Measurements from ENCODE around the gene WDR59. TPM values are rescaled to one million over a fixed set of nuclear protein-coding genes. Genes with fewer than 3 reads are reported as not detected.

Gene WDR59
- total RNA-seq, 1 experiment from 2014 or later, result 95.4 TPM

DNA sequence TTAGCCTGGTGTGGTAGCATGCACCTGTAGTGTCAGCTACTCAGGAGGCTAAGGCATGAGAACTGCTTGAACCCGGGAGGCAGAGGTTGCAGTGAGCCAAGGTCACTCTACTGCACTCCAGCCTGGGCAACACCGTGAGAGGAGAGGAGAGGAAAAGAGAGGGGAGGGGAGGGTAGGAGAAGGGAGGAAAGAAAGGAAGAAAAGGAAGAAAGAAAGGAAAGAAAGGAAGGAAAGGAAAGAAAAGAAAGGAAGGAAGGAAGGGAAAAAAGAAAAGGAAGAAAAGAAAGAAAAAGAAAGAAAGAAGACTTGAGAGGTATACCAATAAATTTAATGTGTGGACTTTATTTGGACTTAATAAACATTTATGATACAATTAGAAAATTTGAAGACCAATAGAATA lies 143.5 kb downstream of the WDR59 start:
- H3K4me3 Mint-ChIP-seq (ENCODE audit: low read depth, unreplicated experiment), result no peak overlapping the region
- TF ChIP-seq, protein P1, sequence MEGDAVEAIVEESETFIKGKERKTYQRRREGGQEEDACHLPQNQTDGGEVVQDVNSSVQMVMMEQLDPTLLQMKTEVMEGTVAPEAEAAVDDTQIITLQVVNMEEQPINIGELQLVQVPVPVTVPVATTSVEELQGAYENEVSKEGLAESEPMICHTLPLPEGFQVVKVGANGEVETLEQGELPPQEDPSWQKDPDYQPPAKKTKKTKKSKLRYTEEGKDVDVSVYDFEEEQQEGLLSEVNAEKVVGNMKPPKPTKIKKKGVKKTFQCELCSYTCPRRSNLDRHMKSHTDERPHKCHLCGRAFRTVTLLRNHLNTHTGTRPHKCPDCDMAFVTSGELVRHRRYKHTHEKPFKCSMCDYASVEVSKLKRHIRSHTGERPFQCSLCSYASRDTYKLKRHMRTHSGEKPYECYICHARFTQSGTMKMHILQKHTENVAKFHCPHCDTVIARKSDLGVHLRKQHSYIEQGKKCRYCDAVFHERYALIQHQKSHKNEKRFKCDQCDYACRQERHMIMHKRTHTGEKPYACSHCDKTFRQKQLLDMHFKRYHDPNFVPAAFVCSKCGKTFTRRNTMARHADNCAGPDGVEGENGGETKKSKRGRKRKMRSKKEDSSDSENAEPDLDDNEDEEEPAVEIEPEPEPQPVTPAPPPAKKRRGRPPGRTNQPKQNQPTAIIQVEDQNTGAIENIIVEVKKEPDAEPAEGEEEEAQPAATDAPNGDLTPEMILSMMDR (IDR thresholded peaks at IDR 0.05; ENCODE audit: unreplicated experiment), result no peak
- intact Hi-C loops (cut with micrococcal nuclease; ENCODE audit: unreplicated experiment), result no loop called here
- H3K9me3 Mint-ChIP-seq (ENCODE audit: low read depth, unreplicated experiment), result no peaks in the 10 kb centered on the region
- H3K36me3 Mint-ChIP-seq (ENCODE audit: insufficient read depth, unreplicated experiment), result no peaks in the 10 kb centered on the region
- BruUV-seq (replicated peaks), result no TSS peak
- no peaks in the 10 kb centered on the region for H3K4me1 Mint-ChIP-seq (ENCODE audit: low read depth, unreplicated experiment)
- DNase-seq, result no peak
- no peak overlapping the region for H3K27ac Mint-ChIP-seq (ENCODE audit: unreplicated experiment)
- H3K27me3 Mint-ChIP-seq (ENCODE audit: unreplicated experiment), result no peaks in the 10 kb centered on the region
- CTCF ChIA-PET, result no interaction called here

DNA sequence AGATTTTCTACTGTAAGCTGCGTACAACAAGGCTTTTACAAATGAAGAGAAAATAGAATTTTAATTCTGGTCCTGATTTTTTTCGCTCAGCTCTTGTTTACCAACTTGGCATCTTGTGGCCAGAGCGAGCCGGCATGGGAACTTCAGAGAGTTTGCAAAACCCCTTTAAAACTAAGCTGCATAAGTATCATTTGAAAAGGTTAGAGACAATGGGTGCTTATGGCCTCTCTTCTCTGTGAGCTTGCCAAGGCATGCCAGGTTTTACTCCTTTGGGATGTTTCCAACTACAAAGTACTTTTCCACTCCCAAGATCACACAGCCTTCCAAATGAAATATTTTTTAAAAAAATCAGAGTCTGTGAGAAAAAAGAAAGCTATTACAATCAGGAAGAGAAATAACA lies 147.9 kb downstream of the WDR59 start:
- Mint-ChIP-seq H3K36me3 (ENCODE audit: insufficient read depth, unreplicated experiment) (no peaks in the 10 kb centered on the region), H3K27ac (ENCODE audit: unreplicated experiment) (no peak overlapping the region), H3K4me1 (ENCODE audit: low read depth, unreplicated experiment) (no peaks in the 10 kb centered on the region), H3K4me3 (ENCODE audit: low read depth, unreplicated experiment) (no peak overlapping the region), H3K9me3 (ENCODE audit: low read depth, unreplicated experiment) (no peaks in the 10 kb centered on the region), H3K27me3 (ENCODE audit: unreplicated experiment) (peaks cover 9% of the 10 kb centered on the region)
- CTCF ChIA-PET, result interaction anchor here (0.6 kb wide), 1 partner anchor 190 kb away, joined by 3 read pairs; no protein-coding TSS in a partner anchor
- no peak for DNase-seq
- BruUV-seq (replicated peaks), result no TSS peak
- TF ChIP-seq, protein P1 (IDR thresholded peaks at IDR 0.05; ENCODE audit: unreplicated experiment), result no peak
- intact Hi-C loops (cut with micrococcal nuclease; ENCODE audit: unreplicated experiment), result no loop called here

DNA sequence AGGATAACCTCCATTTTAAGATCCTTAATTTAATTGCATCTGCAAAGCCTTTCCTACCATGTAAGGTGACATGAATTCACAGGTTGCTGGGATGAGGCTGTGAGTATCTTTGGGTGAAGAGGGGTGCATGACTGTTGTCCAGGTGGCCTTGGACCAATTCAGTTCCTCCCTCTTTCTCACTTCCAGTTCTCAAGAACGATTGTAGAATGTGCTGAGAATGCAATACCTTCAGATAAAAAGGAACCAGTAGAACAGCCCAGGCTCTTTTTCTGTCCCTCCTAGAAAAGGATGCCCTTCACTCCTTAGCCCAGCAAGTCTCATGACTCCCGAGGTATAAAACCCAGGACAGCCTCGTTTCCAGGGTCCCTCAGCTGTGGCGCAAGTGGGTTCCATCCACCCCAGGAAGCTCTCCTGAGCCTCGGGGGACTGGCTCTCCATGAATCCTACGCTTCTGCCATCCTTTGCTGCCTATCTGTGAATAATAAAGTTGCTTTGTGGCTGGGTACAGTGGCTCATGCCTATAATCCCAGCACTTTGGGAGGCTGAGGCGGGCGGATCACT lies 148.7 kb downstream of the WDR59 start:
- CTCF ChIA-PET, result no interaction called here
- BruUV-seq (replicated peaks), result no TSS peak
- H3K4me3 Mint-ChIP-seq (ENCODE audit: low read depth, unreplicated experiment), result no peak overlapping the region

DNA sequence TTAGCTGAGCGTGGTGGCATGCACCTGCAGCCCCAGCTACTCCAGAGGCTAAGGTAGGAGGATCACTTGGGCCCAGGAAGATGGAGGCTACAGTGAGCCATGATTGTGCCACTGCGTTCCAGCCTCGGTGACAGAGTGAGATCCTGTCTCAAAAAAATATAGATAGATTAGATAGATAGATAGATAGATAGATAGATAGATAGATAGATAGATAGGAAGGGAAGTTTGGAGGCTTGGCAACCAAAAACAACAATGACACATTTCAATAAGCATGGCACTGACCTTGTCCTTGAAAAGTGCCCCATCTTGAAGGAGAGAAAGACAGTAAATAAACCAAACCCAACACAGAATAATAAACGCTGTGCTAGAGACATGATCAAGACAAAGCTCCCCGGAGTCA lies 152.7 kb downstream of the WDR59 start:
- intact Hi-C loops (cut with micrococcal nuclease; ENCODE audit: unreplicated experiment), result no loop called here
- Mint-ChIP-seq H3K9me3 (ENCODE audit: low read depth, unreplicated experiment) (no peaks in the 10 kb centered on the region), H3K4me3 (ENCODE audit: low read depth, unreplicated experiment) (no peak overlapping the region), H3K36me3 (ENCODE audit: insufficient read depth, unreplicated experiment) (no peaks in the 10 kb centered on the region), H3K27ac (ENCODE audit: unreplicated experiment) (no peak overlapping the region), H3K27me3 (ENCODE audit: unreplicated experiment) (peaks cover 45% of the 10 kb centered on the region), H3K4me1 (ENCODE audit: low read depth, unreplicated experiment) (no peaks in the 10 kb centered on the region)
- TF ChIP-seq, protein P1 (IDR thresholded peaks at IDR 0.05; ENCODE audit: unreplicated experiment), result no peak
- no peak for DNase-seq
- BruUV-seq (replicated peaks), result no TSS peak
- CTCF ChIA-PET, result no interaction called here

More for the DNA sequence above, 148.7 kb downstream of the WDR59 start:
- intact Hi-C loops (cut with micrococcal nuclease; ENCODE audit: unreplicated experiment), result no loop called here
- no peak overlapping the region for H3K27ac Mint-ChIP-seq (ENCODE audit: unreplicated experiment)
- H3K27me3 Mint-ChIP-seq (ENCODE audit: unreplicated experiment), result peaks cover 17% of the 10 kb centered on the region
- TF ChIP-seq, protein P1 (IDR thresholded peaks at IDR 0.05; ENCODE audit: unreplicated experiment), result no peak
- DNase-seq, result no peak
- H3K36me3 Mint-ChIP-seq (ENCODE audit: insufficient read depth, unreplicated experiment), result no peaks in the 10 kb centered on the region
- H3K9me3 Mint-ChIP-seq (ENCODE audit: low read depth, unreplicated experiment), result no peaks in the 10 kb centered on the region
- no peaks in the 10 kb centered on the region for H3K4me1 Mint-ChIP-seq (ENCODE audit: low read depth, unreplicated experiment)

All from Calu3 (cell line).